Tibial nerve (tissue), 4 donors: ENCODE results near the gene NME2.

ENCODE experiments used
- CTCF ChIP-seq, 5 experiments: fragments of 200-600 bp in 3 of 5; fragments of 450-650 bp in 2 of 5; sonication (generic) in 3 of 5; IDR thresholded peaks; one replicate each; pipeline ENCODE4 v1.5.1; 2016 to 2019; ENCODE audit warnings: antibody characterized with exemption in 5 of 5, mild to moderate bottlenecking in 3 of 5, moderate library complexity in 2 of 5
- EP300 ChIP-seq, 2 donors: sonication (generic); formaldehyde crosslinking; IDR thresholded peaks; one replicate each; pipeline ENCODE4 v1.6.1; 2017; ENCODE audit warnings: antibody characterized with exemption in 2 of 2, mild to moderate bottlenecking in 1 of 2

- TF ChIP-seq CTCF (IDR thresholded peaks at IDR 0.05) (no peak), EP300 (IDR thresholded peaks at IDR 0.05) (no peak)
Measured at GRCh38 chr17:51191895-51192294, 25.7 kb downstream of the NME2 start.
